Inflammatory macrophage treated with lipopolysaccharide for 4 hours (primary cell): ENCODE data around the gene DLK1.

Experiments
- DNase-seq: peaks from one replicate; pipeline ENCODE4 v3.0.0-alpha.2; 2020

Gene DLK1

GRCh38 chr14:100726550-100727085 lies at the start of gene DLK1:
DLK1 (plus strand) TSS chr14:100726892; CDS start chr14:100727069, 177 bp downstream.
- no peak for DNase-seq

- DNase-seq, result no peak
Measured at GRCh38 chr14:100677152-100677551, 49.5 kb upstream of the DLK1 start.

DNA sequence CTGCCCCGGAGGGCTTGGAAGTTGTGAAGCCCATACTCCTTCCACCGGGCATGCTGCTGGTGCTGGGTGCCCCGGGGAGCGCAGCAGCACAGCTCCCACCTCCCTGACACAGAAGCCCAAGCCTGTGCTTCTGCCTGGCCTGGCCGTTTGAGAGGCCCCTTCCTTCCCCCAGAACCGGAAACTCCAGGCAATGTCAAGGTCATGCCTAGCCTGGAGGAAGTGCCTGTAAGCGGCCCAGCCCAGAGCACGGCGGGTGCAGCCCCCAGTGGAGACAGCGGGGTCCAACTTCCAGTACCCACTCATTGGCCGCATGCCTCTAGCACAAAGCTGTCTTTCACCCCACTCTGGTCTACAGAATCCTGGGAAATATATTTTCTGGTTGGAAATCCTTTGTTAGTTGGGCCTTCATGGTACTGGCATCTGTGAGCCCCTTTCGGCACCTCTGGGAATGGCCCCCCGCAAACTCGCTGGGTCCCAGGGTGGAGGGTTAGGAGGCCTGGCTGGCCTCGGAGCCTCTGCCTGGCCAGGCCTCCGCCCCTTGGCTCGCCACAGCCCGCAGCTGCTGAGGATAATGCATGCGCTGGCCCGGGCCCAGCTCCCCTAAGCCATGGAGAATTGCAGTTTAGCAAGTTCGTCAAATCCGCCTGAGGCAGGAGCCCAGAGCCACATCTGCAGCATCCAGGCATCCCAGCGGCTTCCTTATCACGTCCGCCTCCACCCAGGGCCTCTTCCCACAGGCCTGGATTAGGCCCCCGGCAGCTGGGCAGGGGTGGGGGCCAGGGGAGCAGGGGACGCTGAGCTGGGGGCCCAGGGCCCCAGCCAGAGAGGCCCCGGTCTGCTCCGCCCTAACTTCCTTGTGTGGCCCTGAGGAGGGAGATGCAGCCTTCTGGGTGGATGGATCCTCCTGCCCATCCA lies 48.9 kb upstream of the DLK1 start:
- peak; percentile 30 for DNase-seq

DNA sequence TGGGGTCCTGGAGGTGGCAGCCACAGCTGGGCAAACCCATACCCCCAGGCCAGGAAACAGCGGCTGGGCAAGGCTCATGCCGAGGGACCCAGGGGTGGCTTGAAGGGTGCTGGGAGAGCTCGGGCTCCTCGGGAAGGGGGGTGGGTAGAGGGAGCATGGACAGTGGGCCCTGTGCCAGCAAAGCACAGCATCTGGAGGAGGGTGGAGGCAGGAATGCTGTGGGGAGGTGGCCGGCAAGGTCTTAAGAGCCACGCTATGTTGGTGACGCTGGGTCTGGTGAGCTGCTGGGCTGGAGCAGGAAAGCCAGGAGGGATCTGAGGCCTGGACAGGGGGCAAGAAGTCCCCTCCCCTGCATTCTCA lies 48.2 kb upstream of the DLK1 start:
- no peak for DNase-seq

GRCh38 chr14:100679153-100679552 lies 47.5 kb upstream of the DLK1 start:
- no peak for DNase-seq

DNA sequence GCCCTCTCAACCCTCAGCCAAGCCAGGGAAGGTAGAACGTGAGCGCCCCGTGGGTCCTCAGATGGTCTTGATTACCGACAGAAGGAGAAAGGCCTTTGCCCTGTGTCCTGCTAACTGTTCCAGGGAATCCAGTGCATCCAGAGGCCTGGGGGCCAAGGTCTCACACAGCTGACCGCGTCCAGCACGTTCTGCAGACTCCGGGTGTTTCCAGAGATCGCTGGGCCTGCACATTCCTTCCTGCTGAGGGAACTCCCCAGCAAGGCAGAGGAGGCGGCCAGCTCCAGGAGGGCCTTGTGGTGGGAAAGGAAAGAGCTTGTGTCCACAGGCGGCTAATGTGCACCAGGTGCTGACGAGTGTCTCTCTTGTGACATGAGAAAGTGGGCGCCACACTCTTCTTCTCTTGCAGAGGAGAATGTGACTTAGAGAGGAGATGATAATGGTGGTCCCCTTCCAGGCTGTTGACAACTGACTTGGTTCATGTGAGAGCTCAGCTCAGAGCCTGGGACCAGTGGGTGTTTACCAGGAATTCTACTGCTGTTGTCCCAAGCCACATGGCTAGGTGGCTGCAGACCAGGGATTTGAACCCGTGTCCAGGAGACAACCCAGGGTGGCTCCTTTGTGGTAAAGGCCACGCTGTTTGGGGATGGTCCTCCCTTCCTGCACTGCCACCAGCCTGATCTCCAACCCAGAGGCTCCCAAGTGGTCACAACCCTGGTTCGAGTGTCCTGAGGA lies 46.8 kb upstream of the DLK1 start:
- DNase-seq, result no peak

GRCh38 chr14:100680439-100681051 lies 46.1 kb upstream of the DLK1 start:
- DNase-seq, result peak; percentile 2

GRCh38 chr14:100681111-100681510 lies 45.6 kb upstream of the DLK1 start:
- no peak for DNase-seq

DNA sequence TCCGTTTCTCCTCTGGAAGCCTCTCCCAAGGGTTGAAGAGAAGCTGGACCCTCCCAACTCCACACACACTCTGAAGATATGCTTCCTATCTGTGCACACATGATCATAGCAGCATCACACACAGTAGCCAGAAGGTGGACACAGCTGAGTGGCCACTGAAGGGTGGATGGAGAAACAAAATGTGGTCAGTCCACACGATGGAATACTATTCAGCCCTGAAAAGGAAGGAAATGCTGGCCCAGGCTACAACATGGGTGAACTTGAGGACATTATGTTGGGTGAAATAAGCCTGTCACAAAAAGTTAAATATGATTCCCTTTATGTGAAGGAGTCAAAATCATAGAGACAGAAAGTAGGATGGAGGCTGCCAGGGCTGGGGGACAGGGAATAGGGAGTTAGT lies 43.9 kb upstream of the DLK1 start:
- DNase-seq, result no peak

DNA sequence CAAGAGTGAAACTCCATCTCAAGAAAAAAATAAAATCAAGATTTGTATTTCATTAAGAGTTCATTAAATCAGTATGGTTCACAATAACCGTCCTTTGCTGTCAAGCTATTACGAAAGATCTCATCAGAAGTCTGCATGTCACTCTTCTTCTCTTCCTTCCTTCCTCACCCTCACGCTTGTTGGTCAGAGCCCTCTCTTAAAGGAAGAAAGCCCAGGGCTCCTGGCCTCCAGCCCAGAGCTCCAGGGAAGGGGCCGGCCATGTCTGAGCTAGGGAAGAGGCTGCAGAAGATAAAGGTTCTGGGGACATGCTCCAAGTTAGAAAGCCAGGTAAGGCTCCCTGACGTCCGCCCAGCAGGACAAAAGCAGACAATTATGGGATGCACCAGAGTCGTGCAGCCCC lies 43.1 kb upstream of the DLK1 start:
- DNase-seq, result peak; percentile 9

DNA sequence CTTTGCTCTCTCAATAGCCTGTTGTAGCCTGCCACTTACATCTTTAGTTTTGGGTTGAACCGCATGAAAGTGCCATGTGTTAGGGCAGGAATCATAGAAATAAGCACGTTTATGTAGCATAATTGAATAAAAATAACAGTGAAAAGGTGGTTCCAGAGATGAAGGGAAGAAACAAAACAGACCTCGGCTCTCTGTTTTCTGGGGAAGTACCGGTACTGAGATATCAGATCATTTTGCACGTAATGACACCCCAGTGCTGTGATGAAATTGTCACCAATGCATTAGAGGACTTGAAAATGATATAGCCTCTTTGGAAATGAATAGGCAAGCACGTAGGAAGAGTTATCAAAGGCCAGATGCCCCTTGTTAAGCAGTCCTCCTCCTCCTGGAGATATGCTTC lies 42.5 kb upstream of the DLK1 start:
- peak; percentile 11 for DNase-seq

DNA sequence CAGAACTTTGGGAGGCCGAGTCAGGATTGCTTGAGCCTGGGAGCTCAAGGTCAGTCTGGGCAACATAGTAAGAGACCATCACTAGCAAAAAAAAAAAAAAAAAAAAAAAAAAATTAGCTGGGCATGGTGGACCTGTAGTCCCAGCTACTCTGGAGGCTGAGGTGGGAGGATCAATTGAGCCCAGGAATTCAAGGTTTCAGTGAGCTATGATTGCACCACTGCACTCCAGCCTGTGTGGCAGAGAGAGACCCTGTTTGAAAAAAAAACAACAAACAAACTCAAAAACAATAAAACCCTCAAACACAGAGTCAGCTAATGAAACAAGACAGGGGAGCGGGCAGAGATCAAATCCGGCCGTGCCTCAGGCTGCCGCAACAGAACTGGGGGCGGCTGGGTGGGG lies 41.7 kb upstream of the DLK1 start:
- DNase-seq, result no peak

DNA sequence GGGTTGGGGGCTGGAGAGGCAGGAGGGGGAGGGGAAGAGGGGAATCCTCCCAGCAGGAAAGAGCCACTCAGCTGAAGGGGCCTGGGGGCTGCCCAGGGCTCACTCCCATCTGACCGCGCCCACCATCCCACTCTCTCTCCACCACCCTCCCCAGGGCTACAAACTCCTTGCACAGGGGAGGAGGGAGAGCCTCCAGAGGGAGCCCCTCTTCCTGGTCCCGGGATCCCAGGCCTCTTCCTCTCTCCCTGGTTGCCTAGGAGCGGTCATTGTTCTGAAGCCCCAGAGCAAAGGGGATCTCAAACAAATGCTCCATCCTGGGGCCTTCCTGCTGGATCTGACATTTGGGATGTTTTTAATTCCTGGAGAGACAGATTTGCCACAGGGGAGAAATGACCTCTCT lies 39.8 kb upstream of the DLK1 start:
- DNase-seq, result no peak

GRCh38 chr14:100687386-100687785 lies 39.3 kb upstream of the DLK1 start:
- no peak for DNase-seq

GRCh38 chr14:100688051-100688450 lies 38.6 kb upstream of the DLK1 start:
- no peak for DNase-seq

DNA sequence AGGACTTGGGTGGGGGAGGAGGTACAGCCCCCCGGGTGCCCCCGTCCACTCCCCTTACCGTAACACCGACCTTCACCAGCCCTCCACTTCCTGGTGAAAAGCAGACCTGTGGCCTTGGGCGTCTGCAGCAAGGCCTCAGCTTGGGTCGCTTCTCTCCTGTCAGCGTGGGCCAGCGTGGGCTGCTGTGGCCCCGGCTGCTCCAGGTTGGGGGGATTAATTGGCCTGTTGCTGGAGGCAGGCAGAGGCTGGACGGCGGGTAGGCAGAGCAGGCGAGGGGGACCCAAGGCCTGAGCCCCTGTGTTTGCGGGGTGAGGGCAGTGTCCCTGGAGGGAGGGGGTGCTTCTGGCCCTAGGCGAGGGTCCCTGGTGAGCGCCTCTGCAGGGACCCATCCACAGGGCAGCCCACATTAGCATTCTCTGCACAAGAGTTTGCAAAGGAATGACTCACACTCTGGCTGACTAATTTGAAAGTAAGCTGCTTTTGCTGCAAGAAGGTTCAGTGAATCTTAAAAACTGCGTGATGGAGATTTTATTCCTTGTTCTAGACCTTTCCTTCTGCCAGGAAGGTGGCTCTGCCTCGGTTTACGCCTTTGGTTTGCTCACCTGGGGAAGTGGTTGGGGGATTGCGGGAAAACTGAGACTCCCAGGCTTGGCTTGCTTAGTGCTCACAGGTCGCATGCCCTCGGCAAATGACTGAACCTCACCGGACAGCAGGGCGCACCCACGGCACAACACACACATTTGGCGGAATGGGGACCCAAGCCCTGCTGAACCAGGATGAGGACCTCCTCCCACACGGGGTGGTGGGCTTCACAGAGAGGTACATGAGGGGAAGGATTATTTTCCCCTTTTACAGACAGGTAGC lies 37.9 kb upstream of the DLK1 start:
- DNase-seq, result no peak

DNA sequence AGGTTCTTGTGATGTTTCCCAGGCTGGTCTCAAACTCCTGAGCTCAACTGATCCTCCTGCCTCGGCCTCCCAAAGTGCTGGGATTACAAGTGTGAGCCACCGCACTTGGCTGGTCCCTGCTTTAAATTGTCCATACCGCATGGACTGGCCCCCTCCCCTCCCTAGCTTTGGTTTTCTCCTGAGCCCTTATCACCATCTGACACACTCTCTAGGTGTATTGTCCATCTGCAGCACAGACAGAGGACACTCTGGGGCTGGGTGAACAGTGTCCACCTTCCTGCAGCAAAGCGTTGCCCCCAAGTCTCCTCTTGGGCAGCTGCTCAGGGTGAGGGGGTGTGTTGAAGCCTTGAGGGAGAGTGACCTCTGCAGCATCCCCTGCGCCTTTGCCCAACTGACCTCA lies 36.0 kb upstream of the DLK1 start:
- no peak for DNase-seq

DNA sequence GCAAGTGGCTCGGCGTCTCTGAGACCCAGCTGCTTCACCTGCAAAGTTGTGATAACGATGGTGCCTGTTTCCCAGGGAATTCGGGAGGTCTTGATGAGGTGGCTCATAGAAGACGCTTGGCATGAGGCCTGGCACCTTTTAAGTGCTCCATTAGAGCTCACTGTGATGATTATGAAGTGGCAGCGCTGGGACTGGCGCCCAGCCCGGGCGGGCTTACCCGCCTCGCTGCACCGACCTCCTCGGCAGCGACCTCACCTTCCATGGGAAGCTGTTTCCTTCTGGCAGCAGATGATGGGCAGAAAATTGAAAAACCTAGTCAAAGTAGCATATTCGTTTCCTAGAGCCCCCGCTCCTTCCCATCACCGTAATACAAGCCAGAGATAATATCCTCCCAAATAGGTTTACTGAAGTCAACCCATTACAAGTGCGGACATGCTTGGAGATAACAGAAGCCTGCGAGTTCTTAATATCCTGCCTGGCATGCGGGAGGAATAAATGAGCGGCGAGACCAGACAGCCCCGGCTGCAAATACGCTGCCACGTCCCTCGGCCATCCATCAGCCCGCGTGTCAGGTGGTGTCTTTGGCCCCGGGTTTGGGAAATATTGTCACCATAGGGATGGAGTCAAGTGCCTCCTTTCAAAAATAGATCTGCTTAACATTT lies 35.2 kb upstream of the DLK1 start:
- no peak for DNase-seq

DNA sequence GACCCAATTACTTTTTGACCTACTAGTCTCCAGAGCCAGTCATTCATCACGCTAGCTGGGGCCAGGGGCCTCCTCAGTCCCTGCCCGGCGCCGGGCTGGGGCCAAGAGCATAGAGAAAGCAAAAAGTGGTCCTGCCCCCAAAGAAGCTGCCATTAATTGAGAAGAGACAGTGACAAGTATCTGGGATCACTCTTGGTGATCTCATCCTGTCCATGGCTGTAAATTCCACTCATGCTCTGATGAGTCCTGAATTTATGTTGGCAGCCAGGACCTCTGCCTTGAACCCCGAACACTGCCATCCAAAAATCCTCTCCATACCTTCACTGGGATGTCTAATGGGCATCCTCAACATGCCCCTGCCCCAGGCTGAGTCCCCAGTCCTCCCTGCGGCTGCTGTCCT lies 34.4 kb upstream of the DLK1 start:
- no peak for DNase-seq

- no peak for DNase-seq
Measured at GRCh38 chr14:100692859-100693558, 33.7 kb upstream of the DLK1 start.

GRCh38 chr14:100693877-100694578 lies 32.7 kb upstream of the DLK1 start:
- DNase-seq, result no peak
